Neuron (in vitro differentiated cells): ENCODE data around the gene RAD18.

ENCODE experiments used
- H2AFZ ChIP-seq: one replicate; pipeline ENCODE4 v1.6.1; 2013; ENCODE audit warnings: low read depth, mild to moderate bottlenecking, inconsistent platforms, low read length, moderate library complexity
- H3K27me3 ChIP-seq: one replicate; pipeline ENCODE4 v1.6.1; 2013; ENCODE audit warnings: low read length; ENCODE audit not compliant: insufficient read depth
- H3K36me3 ChIP-seq: one replicate; pipeline ENCODE4 v1.6.1; 2013; ENCODE audit warnings: low read length; ENCODE audit not compliant: insufficient read depth
- H3K4me1 ChIP-seq: one replicate; pipeline ENCODE4 v1.6.1; 2013; ENCODE audit warnings: low read length; ENCODE audit not compliant: insufficient read depth
- H3K4me3 ChIP-seq: 2 replicates; pipeline ENCODE4 v1.5.1; 2013; ENCODE audit warnings: mild to moderate bottlenecking, low read length, moderate library complexity
- H3K9me3 ChIP-seq: one replicate; pipeline ENCODE4 v1.6.1; 2013; ENCODE audit warnings: low read length

Gene RAD18

DNA sequence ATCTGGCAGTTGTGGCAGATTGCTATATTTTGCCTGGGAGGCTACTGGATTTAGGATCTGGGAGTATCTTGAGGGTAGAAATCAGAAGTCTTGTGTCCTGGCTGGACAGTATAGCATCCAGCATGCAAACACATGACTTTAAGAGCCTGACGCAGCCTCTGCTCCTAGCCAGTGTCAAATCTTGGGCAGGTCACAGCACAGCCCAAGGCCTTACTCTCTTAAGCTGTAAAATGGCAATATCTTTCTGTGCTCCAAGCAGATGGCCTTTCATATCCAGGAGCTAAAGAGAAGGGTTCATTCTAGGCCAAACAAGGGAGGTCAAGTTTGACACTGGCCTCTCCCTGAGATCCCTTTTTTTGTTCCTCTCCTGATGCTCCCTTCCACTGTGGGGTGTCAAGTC, 19.8 kb upstream of the RAD18 start:
- H2AFZ ChIP-seq: no peak overlapping the region
- H3K4me1 ChIP-seq: peaks cover 4% of the 10 kb centered on the region
- H3K4me3 ChIP-seq: no peak overlapping the region
- H3K9me3 ChIP-seq: no peaks in the 10 kb centered on the region
- peaks cover 33% of the 10 kb centered on the region for H3K36me3 ChIP-seq
- no peaks in the 10 kb centered on the region for H3K27me3 ChIP-seq

- Histone ChIP-seq H2AFZ (no peak overlapping the region), H3K27me3 (no peaks in the 10 kb centered on the region)
Measured at GRCh38 chr3:8982509-8982908, 19.2 kb upstream of the RAD18 start.

DNA sequence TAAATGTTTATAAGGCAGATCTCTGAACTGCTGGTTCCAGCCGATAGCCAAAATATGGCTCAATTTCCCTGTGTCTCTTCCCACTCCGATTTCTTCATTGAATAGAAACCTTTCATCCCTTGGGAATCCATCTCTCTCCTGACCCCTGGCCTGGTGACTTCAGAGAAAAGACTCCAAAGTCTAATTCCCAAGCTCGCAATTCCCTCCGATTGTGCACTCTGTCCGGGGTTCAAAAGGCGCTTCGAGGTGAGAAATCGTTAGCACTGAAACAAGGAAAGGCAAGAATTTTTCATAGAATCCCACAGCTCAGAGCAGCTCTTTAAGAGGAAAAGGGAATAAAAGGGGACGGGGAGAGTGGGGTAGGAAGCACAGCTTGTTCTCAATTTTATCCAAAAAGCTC, 18.4 kb upstream of the RAD18 start:
- no peaks in the 10 kb centered on the region for H3K9me3 ChIP-seq
- no peak overlapping the region for H3K4me3 ChIP-seq
- peaks cover 3% of the 10 kb centered on the region for H3K4me1 ChIP-seq
- peaks cover 27% of the 10 kb centered on the region for H3K36me3 ChIP-seq
- no peak overlapping the region for H2AFZ ChIP-seq
- no peaks in the 10 kb centered on the region for H3K27me3 ChIP-seq

More at GRCh38 chr3:8982509-8982908, 19.2 kb upstream of the RAD18 start:
- Histone ChIP-seq H3K36me3 (peaks cover 31% of the 10 kb centered on the region), H3K4me3 (no peak overlapping the region), H3K4me1 (peaks cover 3% of the 10 kb centered on the region), H3K9me3 (no peaks in the 10 kb centered on the region)

GRCh38 chr3:8981296-8981695, 18.0 kb upstream of the RAD18 start:
- H3K27me3 ChIP-seq: no peaks in the 10 kb centered on the region
- peaks cover 25% of the 10 kb centered on the region for H3K36me3 ChIP-seq
- H3K4me3 ChIP-seq: no peak overlapping the region
- H2AFZ ChIP-seq: no peak overlapping the region
- H3K4me1 ChIP-seq: peaks cover 3% of the 10 kb centered on the region
- H3K9me3 ChIP-seq: no peaks in the 10 kb centered on the region

GRCh38 chr3:8980756-8981257, 17.5 kb upstream of the RAD18 start:
- no peak overlapping the region for H3K4me3 ChIP-seq
- H3K27me3 ChIP-seq: no peaks in the 10 kb centered on the region
- peaks cover 3% of the 10 kb centered on the region for H3K4me1 ChIP-seq
- H3K9me3 ChIP-seq: no peaks in the 10 kb centered on the region
- no peak overlapping the region for H2AFZ ChIP-seq
- H3K36me3 ChIP-seq: peaks cover 20% of the 10 kb centered on the region

DNA sequence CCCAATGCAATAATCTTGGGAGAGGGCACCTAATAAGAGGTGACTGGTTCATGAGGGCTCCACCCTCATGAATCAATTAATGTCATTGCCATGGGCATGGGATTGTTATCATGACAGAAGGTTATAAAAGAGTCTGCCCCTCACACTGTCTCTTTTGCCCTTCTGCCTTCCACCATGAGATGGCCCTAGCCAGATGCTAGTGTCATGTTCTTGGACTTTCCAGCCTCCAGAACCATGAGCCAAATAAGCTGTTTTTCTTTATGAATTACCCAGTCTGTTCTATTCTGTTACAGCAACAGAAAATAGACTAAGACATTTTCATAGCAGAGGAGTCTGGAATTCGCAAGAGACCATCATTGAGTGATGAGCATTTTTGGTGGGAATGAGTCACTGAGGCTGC, 16.0 kb upstream of the RAD18 start:
- Histone ChIP-seq H3K4me3 (no peak overlapping the region), H3K4me1 (peaks cover 3% of the 10 kb centered on the region), H3K36me3 (peaks cover 6% of the 10 kb centered on the region), H2AFZ (no peak overlapping the region), H3K9me3 (no peaks in the 10 kb centered on the region), H3K27me3 (no peaks in the 10 kb centered on the region)

GRCh38 chr3:8978551-8978950, 15.3 kb upstream of the RAD18 start:
- H3K4me1 ChIP-seq: peaks cover 3% of the 10 kb centered on the region
- no peaks in the 10 kb centered on the region for H3K9me3 ChIP-seq
- H3K27me3 ChIP-seq: no peaks in the 10 kb centered on the region

GRCh38 chr3:8976540-8977182, 13.4 kb upstream of the RAD18 start:
- Histone ChIP-seq H2AFZ (no peak overlapping the region), H3K4me3 (no peak overlapping the region), H3K27me3 (no peaks in the 10 kb centered on the region)

More at GRCh38 chr3:8978551-8978950, 15.3 kb upstream of the RAD18 start:
- peaks cover 6% of the 10 kb centered on the region for H3K36me3 ChIP-seq
- H3K4me3 ChIP-seq: no peak overlapping the region
- H2AFZ ChIP-seq: no peak overlapping the region

DNA sequence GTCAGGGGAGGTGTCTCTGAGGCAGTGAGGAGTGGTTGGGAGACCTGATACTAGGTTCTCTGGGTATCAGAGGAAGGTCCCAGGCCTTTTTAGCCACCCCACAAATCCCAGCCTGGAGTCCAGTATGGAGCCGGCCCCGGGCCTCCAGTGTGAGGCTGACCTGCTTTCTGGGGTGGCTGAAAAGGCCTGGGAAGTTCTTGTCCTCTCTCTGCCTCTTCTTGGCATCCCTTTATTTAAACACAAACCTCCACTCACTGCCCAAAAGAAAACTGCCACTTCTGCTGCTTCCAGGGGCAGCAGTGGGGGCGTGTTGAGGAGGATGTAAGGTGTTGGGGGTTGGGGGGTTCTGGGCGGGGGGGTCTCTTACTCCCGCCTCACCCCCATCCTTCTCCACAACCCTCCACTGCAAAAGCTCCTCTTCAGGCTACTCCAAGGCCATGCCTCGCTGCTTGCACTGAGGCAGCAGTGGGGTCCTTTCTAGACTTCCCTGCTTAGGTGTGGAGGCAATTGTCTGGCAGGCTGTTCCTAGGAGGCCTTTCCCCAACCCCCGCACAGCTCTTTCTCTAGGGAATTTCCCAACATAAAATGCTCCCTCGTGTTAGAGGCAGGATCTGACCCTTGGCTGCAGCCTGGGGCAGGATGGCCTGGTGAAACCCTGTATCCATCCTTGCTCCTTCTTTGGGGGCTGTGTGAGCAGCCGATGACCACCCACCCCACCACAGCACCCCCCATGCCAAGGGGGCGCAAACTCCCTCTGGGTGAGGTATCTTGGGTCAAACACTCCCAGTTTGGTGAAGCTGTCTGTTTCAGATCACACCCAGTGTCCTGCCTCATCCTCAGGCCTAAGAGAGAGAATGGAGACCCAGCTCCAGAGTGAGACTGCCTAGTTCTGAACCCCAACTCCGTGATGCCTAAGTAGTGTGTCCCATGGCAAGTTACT, 12.1 kb upstream of the RAD18 start:
- Histone ChIP-seq H2AFZ (no peak overlapping the region), H3K4me3 (no peak overlapping the region), H3K9me3 (no peaks in the 10 kb centered on the region), H3K4me1 (no peaks in the 10 kb centered on the region), H3K36me3 (no peaks in the 10 kb centered on the region), H3K27me3 (no peaks in the 10 kb centered on the region)

More at GRCh38 chr3:8976540-8977182, 13.4 kb upstream of the RAD18 start:
- peaks cover under 1% of the 10 kb centered on the region for H3K4me1 ChIP-seq
- no peaks in the 10 kb centered on the region for H3K36me3 ChIP-seq
- H3K9me3 ChIP-seq: no peaks in the 10 kb centered on the region

DNA sequence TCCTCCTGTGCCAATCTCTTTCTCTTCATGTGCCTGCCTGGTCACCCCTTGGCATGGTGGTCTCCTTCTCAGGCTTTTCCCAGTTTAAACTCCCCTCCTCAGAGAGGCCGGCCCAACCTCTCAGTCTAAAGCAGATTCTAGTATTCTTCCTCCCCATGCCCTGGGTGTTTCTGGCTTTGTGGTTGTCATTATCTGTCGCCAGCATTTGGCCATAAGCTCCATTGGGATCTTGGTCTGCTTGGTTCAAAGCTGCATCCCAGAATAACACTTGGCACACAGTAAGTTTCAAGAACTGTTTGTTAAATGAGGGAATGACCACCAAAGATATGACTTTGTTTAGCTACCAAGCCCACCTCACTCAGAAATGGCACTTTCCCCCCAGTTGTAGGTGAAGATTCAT, 11.2 kb upstream of the RAD18 start:
- no peaks in the 10 kb centered on the region for H3K4me1 ChIP-seq
- H3K27me3 ChIP-seq: no peaks in the 10 kb centered on the region
- no peaks in the 10 kb centered on the region for H3K9me3 ChIP-seq
- no peak overlapping the region for H3K4me3 ChIP-seq
- H2AFZ ChIP-seq: no peak overlapping the region
- H3K36me3 ChIP-seq: no peaks in the 10 kb centered on the region

DNA sequence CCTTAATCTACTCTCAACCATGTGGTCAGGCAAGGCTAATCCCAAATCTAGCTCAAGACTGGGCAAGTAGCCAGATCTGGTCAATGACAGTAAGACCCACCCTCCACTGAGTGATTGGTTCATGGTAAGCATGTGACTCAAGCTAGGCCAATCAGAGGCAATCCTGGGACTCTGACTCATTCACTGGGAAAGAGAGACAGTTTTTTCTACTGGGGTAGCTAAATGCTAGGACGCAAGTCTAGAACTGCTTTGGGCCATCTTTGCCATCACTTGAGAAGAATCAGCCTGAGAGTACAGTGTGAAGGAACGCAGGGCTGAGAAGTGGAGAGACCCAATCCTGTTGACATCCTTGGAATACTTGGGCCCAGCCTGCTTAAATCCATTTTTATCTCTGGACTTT, 9.4 kb upstream of the RAD18 start:
- H2AFZ ChIP-seq: no peak overlapping the region
- no peaks in the 10 kb centered on the region for H3K36me3 ChIP-seq
- H3K4me1 ChIP-seq: no peaks in the 10 kb centered on the region
- no peaks in the 10 kb centered on the region for H3K9me3 ChIP-seq
- no peaks in the 10 kb centered on the region for H3K27me3 ChIP-seq
- no peak overlapping the region for H3K4me3 ChIP-seq

GRCh38 chr3:8970971-8971589, 7.8 kb upstream of the RAD18 start:
- Histone ChIP-seq H3K9me3 (no peaks in the 10 kb centered on the region), H3K27me3 (no peaks in the 10 kb centered on the region), H3K4me3 (no peak overlapping the region), H3K4me1 (no peaks in the 10 kb centered on the region), H3K36me3 (no peaks in the 10 kb centered on the region), H2AFZ (no peak overlapping the region)

DNA sequence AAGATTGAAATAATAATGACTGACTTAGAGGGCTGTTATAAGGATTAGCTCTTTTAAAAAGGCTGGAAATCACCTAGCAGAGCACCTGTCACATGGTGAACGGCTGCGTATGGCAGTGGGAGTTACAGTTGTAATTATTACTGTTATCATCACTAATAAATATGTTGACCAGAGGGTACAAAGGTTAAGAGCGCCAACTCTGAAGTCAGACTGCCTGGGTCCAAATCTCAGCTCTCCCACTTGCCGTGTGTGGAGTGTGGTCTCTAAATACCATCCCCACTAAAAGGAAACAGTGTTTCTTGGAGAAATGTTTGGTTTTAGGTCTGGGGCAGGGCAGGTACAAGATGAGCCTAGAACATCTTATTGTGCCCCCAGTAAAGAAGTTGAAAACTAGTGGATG, 6.0 kb upstream of the RAD18 start:
- Histone ChIP-seq H3K4me3 (no peak overlapping the region), H3K36me3 (no peaks in the 10 kb centered on the region), H3K27me3 (no peaks in the 10 kb centered on the region), H3K9me3 (no peaks in the 10 kb centered on the region), H2AFZ (no peak overlapping the region), H3K4me1 (peaks cover 6% of the 10 kb centered on the region)
